ENCODE measurements around the gene EIF3I. TPM values are rescaled to one million over a fixed set of nuclear protein-coding genes. Genes with fewer than 3 reads are reported as not detected.
A peak's percentile ranks its signal among the peaks of the same experiment; 100 is the strongest.

Gene EIF3I
- total and polyA plus RNA-seq, 2 of the 13 experiments (the other 11 are each of a cell fraction or from before 2014, with no cell fraction given): 210 to 223 TPM

- no peaks in the 10 kb centered on the region for H4K20me1 ChIP-seq (ENCODE audit: insufficient read depth, low read length)
- TF ChIP-seq ZNF414 (CRISPR knock-in tag; IDR thresholded peaks at IDR 0.05) (no peak), ZNF256 (CRISPR knock-in tag; conservative IDR thresholded peaks at IDR 0.05) (no peak), NKX3-1 (CRISPR knock-in tag; IDR thresholded peaks at IDR 0.05) (no peak), ATF5 (CRISPR knock-in tag; IDR thresholded peaks at IDR 0.05; ENCODE audit: low read depth) (no peak), ZNF672 (CRISPR knock-in tag; IDR thresholded peaks at IDR 0.05) (no peak), RAD21 (CRISPR knock-in tag; IDR thresholded peaks at IDR 0.05) (no peak), NR2F6 (IDR thresholded peaks at IDR 0.05) (no peak), NR2F6 (CRISPR knock-in tag; IDR thresholded peaks at IDR 0.05) (no peak), GFI1 (CRISPR knock-in tag; IDR thresholded peaks at IDR 0.05; ENCODE audit: borderline replicate concordance) (no peak), ZNF670 (CRISPR knock-in tag; IDR thresholded peaks at IDR 0.05; ENCODE audit: borderline replicate concordance) (no peak), ZC3H4 (CRISPR knock-in tag; IDR thresholded peaks at IDR 0.05; ENCODE audit: borderline replicate concordance) (no peak), ZKSCAN1 (IDR thresholded peaks at IDR 0.05; ENCODE audit: low read length) (no peak)
- in situ Hi-C loops (cut with HindIII; ENCODE audit: extremely low pct_ligation_motif_present, low pct_unique_long_range_greater_than_20kb): no loop called here
- H3K4me2 ChIP-seq (ENCODE audit: low read depth, low read length): no peak overlapping the region
- peaks cover 12% of the 10 kb centered on the region for H3K4me1 ChIP-seq (ENCODE audit: insufficient read depth, low read length)
- BruUV-seq (replicated peaks): TSS peak; percentile 42
- no peak overlapping the region for H2AFZ ChIP-seq (ENCODE audit: low read length)
- no peaks in the 10 kb centered on the region for H3K9me3 ChIP-seq (ENCODE audit: low read length)
- no peak overlapping the region for H3K9ac ChIP-seq (ENCODE audit: insufficient read depth, low read depth, low read length)
- no peaks in the 10 kb centered on the region for H3K79me2 ChIP-seq (ENCODE audit: insufficient read depth, low read length)
- no peak overlapping the region for H3K27ac ChIP-seq (ENCODE audit: extremely low read length, insufficient read depth, low read length)
- ATAC-seq (no peak), DNase-seq (ENCODE audit: low spot score) (no peak), FAIRE-seq (no peak)
- intact Hi-C loops (cut with micrococcal nuclease; ENCODE audit: unreplicated experiment): no loop called here
- ChIA-PET POLR2A (interaction anchor here (0.6 to 4.8 kb wide), 7 partner anchors 13 to 123 kb away, joined by 3 to 38 read pairs (median 3); partner anchors contain the start of genes HDAC1, TMEM39B and TXLNA), CTCF (ENCODE audit: low intra/inter-chr PET ratio, low total read pairs) (no interaction called here)
- no peak overlapping the region for H3K4me3 ChIP-seq (replicated peaks in 1 of 3; ENCODE audit: insufficient read depth in 1 of 3, low read depth in 2 of 3, low read length in 3 of 3)
- H3K36me3 ChIP-seq (replicated peaks in 1 of 2; ENCODE audit: control insufficient read depth in 1 of 2, insufficient read depth in 2 of 2, low read length in 2 of 2): peaks cover 42 to 61% of the 10 kb centered on the region in 2 experiments
- no peaks in the 10 kb centered on the region for H3K27me3 ChIP-seq (ENCODE audit: control insufficient read depth in 1 of 2, insufficient read depth in 2 of 2, low read length in 2 of 2)
Measured at GRCh38 chr1:32195972-32196823, 26.0 kb upstream of the EIF3I start.

Data from HepG2 (cell line).